Muscle of back (tissue), 11 donors: Measurements from ENCODE around the gene ANKRD66. TPM values are rescaled to one million over a fixed set of nuclear protein-coding genes. Genes with fewer than 3 reads are reported as not detected.

Experiments used
- DNase-seq, 3 donors: peaks; one replicate each; pipeline versions ENCODE4 v3.0.0 to v3.0.0-alpha.2; 2013
- polyA plus RNA-seq, 10 donors: library from polyadenylated mRNA; unstranded; fragments of 120-200 nt; gene quantifications; one replicate each; pipeline ENCODE4 v1.2.1, GENCODE V29; 2013; ENCODE audit not compliant: insufficient read length in 10 of 10

ANKRD66 gene
- polyA plus RNA-seq, 10 donors, result 0.45 to 1.6 (median 0.96) TPM

DNA sequence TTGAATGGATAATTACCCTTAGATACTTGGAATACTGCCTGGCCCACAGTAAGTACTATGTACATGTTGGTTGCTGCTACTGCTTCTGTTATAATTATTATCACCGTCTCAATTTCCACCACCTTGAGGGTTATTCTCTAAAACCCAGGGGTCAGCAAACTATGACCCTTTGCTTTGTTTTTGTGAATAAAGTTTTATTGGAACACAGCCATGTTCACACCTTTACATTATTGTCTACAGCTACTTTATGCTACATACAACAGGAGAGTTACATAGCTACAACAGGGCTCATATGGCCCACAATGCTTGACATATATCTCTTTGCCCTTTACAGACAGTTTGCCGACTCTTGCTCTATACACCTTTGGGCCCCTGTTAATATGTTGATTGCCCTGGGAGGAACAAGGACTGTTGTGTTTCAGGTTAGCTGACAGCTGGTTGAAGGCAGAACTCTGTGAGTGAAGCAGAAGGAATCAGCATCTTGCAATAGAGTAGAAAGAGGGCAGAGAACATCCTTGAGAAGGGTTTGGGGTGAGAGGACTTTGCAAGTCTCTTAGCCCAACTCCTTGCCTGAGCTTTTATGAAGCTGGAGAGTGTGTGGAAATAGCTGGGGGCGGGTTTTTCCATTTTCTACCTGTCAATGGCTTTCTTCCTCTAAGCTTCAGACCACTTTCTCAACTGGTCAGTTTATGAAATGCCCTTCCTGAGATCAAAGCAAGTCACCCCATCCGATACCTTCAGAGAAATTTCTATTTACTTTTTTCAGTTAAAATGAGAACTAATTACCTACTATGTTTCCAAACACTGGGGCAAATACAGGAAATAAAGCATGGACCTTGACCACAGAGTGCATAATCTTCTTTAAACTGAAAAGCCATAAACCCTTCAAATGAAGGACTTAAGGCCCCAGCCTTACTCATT is 43.0 kb downstream of the ANKRD66 start:
- no peak for DNase-seq

DNA sequence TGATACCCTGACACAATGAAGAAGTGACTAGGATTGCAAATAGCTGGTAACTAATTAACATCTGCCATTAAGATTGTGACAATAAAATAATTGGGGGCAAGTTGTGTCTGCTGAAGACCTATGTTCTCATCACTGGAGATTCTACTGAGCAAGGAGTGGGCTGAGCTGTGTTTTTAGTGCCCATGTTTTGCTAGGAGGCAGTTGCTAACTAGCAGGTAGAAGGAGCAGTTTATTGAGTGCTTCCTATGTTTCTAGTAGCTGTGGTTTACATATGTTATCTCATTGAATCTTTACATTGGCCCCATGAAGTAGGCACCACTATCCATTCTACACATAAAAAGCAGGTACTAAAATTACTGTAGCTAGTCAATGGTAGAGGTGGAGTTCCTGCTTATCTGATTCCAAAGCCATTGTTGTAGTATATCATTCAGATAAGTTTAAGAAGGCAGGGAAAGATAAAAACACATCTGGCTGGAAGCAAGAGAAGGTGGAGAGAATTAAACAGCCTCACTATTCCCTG is 43.7 kb downstream of the ANKRD66 start:
- no peak for DNase-seq

DNA sequence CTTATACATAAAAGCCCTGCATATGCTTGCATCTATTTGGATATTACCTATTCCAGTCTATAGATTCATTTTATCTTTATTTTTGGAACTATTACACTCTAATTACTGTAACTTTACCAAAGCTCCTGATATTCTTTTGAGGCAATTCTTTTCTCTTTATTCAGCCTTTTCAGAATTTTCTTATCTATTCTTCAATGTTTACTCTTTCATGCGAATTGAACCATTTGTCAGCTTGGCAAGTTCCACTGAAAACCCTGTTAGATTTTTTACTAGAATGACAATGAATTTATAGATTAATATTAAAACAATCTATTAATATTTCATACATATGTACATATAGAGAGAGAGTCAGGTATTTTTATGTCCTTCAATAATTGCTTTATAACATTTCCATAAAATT is 45.9 kb downstream of the ANKRD66 start:
- DNase-seq, result no peak

DNA sequence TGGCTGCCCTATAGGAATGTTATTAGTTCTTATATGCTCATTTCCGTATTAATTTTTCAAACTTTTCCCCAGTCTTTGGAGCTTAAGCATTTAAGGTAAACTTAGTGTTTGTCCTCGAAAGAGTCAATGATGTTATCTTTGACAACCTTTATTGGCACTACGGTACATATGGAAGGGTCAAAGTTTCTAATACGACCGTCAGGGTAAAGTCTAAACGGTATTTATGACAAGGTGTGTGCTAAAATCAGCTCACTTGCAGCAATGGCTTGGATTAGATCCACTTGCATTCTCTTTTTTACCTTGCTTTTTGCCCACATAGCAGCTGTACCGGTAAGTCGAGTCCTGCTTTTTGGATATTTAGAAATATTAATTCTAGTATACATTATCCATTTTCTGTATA is 46.4 kb downstream of the ANKRD66 start, which contains the start of gene MEP1A:
MEP1A (plus strand) TSS at position 252 of the 400 bp plus-strand sequence; CDS start at position 262, 10 bp downstream.
- DNase-seq, result no peak

DNA sequence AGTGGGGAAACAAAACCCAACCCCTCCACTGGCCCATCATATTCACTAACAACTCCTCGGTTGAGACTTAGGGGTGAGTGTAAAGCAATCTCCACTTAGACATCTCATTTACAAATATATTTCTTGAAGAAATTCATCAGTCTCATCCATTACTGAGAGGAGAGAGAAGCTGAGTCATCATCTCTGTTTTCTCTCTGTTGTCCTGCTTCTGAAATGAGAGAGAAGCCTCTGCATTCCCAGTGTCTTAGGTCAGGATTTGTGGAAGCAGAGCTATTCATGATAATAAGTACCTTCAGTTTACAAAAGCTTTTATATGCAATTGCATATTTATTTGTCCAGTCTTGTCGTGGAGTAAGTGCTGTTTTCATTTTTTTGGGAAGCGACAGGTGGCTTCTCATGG is 47.3 kb downstream of the ANKRD66 start:
- DNase-seq, result no peak

DNA sequence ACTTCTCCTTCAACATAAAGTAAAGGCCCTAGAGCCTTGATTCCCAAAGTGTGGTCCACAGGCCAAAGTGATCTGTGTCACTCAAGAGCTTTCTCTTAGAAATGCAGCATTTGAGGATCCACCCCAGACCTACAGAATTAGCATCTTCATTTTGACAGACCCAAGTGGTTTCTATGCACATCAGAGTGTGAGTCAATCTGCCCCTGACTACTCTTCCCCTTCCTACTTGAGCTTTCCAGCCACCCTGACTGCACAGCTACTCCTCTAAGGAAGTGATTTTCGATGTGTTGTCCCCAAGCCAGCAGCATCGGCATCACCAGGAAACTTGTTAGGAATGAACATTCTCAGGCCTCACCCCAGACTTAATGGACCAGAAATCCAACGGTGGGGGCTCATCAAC is 49.1 kb downstream of the ANKRD66 start:
- DNase-seq, result no peak

DNA sequence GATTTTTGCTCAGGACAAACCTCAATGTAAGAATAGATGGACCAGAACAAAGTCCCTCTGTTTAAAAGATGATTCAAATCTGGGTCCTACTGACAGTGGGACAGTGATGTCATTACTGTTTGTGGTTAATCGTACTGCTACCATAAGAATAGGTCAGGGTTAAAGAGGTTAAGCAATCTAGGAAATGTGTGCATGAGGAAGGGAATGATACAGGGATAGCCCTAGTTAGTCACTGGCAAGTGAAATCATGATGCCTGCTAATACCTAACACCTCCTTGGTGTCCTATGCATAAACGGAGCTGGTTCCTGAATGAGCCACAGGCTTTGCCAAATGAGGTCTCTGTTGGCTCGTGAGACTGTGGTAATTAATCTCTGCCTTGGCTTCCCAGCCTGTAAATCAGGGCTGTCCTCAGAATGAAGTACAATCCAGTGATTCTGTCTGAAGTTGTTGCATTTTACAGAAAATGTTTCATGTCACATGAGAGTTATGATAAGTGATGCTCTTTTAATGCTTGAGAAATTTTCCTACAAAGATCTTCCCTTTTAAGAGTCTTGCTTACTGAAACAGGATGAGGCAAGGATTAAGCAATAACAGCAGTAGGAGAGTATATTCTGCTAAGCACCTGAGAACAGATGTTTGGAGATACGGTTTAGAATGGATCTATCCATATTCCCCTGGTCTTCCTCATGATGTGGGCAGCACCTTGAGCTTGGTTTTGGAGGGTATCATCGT is 50.3 kb downstream of the ANKRD66 start:
- DNase-seq, result no peak

DNA sequence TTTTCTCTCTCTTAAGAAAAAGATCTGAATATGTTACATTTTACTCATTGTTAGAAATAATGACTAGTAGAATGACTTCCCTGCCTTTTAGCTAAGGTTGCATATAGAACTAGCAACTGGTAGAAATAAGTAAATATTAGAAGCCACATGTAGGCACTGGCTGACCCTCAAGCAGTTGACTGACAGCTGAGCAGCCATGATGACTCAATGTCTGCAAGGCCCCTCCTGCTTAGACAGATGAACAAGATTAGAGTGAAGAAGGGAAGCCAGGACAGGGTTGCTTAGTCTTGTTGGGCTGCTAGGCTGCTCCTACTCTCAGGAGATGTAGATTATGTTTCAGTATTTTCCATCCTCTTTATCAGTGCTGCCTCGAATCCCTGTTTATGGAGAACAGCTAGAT is 52.9 kb downstream of the ANKRD66 start:
- no peak for DNase-seq

DNA sequence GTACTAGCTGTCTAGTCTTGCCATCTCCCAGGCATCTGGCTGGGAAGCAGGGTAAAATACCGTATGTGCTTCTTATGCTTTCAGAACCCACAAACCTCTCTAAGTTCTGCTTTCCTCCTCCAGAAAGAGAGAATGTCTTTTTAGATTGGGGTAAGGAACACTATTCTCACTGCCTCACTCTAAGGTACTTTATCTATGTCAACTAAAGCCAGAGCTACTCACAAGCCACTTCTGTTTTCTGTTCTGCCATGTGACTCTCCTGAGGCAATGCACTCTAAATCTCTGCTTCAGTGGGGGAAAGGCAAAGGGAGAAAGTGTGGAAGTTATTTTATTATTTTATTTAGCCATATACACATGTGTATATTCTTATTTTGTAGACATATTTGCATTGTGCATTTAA is 62.1 kb downstream of the ANKRD66 start:
- DNase-seq, result no peak

Other genes starting within 250 kb of the ANKRD66 start
- 1 to 10 TPM; 1.5 to 3.1 (median 2.2) TPM for gene CYP39A1, start 94.1 kb upstream of the ANKRD66 start, polyA plus RNA-seq
- 10 to 100 TPM in 9 of 10 donors, 1 to 10 TPM in 1; 9.9 to 33.8 (median 14.8) TPM for gene SLC25A27, start 94.0 kb upstream of the ANKRD66 start, polyA plus RNA-seq
- gene TDRD6, start 59.0 kb upstream of the ANKRD66 start, polyA plus RNA-seq, result 1 to 10 TPM in 4 of 10 donors, under 1 TPM in 6; 0.37 to 1.8 (median 0.82) TPM
- gene PLA2G7, start 11.6 kb upstream of the ANKRD66 start, polyA plus RNA-seq, result 1 to 10 TPM; 1.5 to 2.7 (median 1.8) TPM
- under 1 TPM in 1 of 10 donors, not detected in 9; 0.30 TPM for gene MEP1A, start 46.5 kb downstream of the ANKRD66 start, polyA plus RNA-seq
- 10 to 100 TPM; 17.2 to 37.3 (median 28.2) TPM for gene ADGRF5, start 175.0 kb downstream of the ANKRD66 start, polyA plus RNA-seq